LNCaP clone FGC (cell line): ENCODE results near the gene JADE3.

Source experiments
- DNase-seq: peaks from one replicate; pipeline ENCODE4 v3.0.0-alpha.2; 2011; ENCODE audit warnings: low read depth
- H3K4me3 ChIP-seq: 2 replicates; pipeline ENCODE4 v1.5.1; 2011; ENCODE audit warnings: mild to moderate bottlenecking, low read depth, low read length, control low read depth
- CTCF ChIP-seq: IDR thresholded peaks from 2 replicates; pipeline ENCODE4 v1.5.1; 2012; ENCODE audit warnings: mild to moderate bottlenecking; ENCODE audit not compliant: control insufficient read depth, insufficient read depth; ENCODE audit errors: extremely low read depth

Gene JADE3

GRCh38 chrX:46912098-46912602 is at the start of gene JADE3:
TSS of gene JADE3 (plus strand) at chrX:46912421. CDS start at chrX:46984895, 72,474 bp downstream.
- H3K4me3 ChIP-seq: peak within 1 kb of the TSS; percentile 70
- peak; percentile 28 for DNase-seq
- TF ChIP-seq CTCF: no peak; the same call in 1 of the 2 replicates

GRCh38 chrX:46863072-46863471 is 49.1 kb upstream of the JADE3 start:
- H3K4me3 ChIP-seq: no peak overlapping the region
- DNase-seq: no peak
- no peak for TF ChIP-seq CTCF

- no peak overlapping the region for H3K4me3 ChIP-seq
- TF ChIP-seq CTCF: no peak
- DNase-seq: no peak
Measured at GRCh38 chrX:46864606-46865005, 47.6 kb upstream of the JADE3 start.

- DNase-seq: no peak
- H3K4me3 ChIP-seq: no peak overlapping the region
- no peak for TF ChIP-seq CTCF
Measured at GRCh38 chrX:46865281-46865680, 46.9 kb upstream of the JADE3 start.

- no peak for TF ChIP-seq CTCF
Measured at GRCh38 chrX:46866726-46867125, 45.5 kb upstream of the JADE3 start.

GRCh38 chrX:46873746-46874145 is 38.5 kb upstream of the JADE3 start:
- DNase-seq: no peak
- no peak for TF ChIP-seq CTCF
- no peak overlapping the region for H3K4me3 ChIP-seq

More at GRCh38 chrX:46866726-46867125, 45.5 kb upstream of the JADE3 start:
- no peak overlapping the region for H3K4me3 ChIP-seq
- DNase-seq: no peak

- no peak for TF ChIP-seq CTCF
- DNase-seq: no peak
- no peak overlapping the region for H3K4me3 ChIP-seq
Measured at GRCh38 chrX:46876901-46877300, 35.3 kb upstream of the JADE3 start.
